Muscle of arm (tissue), 12 donors: ENCODE data around the gene NTNG1. TPM values are rescaled to one million over a fixed set of nuclear protein-coding genes. Genes with fewer than 3 reads are reported as not detected.

Experiments used
- DNase-seq: peaks from one replicate; pipeline ENCODE4 v3.0.0-alpha.2; 2013
- polyA plus RNA-seq, 12 donors: library from polyadenylated mRNA; unstranded; fragments of 120-200 nt; gene quantifications; one replicate each; pipeline ENCODE4 v1.2.1, GENCODE V29; 2013; ENCODE audit not compliant: insufficient read length in 12 of 12

Gene NTNG1
- polyA plus RNA-seq, 12 donors, result 8.5 to 29.7 (median 14.4) TPM; not detected in 1

GRCh38 chr1:107262467-107263286, 121.8 kb downstream of the NTNG1 start:
- DNase-seq, result no peak

- no peak for DNase-seq
These were observed 122.6 kb downstream of the NTNG1 start for GRCh38 chr1:107263291-107263915.

- no peak for DNase-seq
These were observed 123.2 kb downstream of the NTNG1 start for GRCh38 chr1:107264007-107264406.

- no peak for DNase-seq
These were observed 123.7 kb downstream of the NTNG1 start for GRCh38 chr1:107264561-107264960.

GRCh38 chr1:107267489-107267888, 126.7 kb downstream of the NTNG1 start:
- DNase-seq, result no peak

GRCh38 chr1:107272321-107272720, 131.5 kb downstream of the NTNG1 start:
- DNase-seq, result no peak

- DNase-seq, result no peak
These were observed 132.7 kb downstream of the NTNG1 start for GRCh38 chr1:107273515-107273914.

GRCh38 chr1:107274227-107274626, 133.4 kb downstream of the NTNG1 start:
- DNase-seq, result no peak

GRCh38 chr1:107276247-107276646, 135.4 kb downstream of the NTNG1 start:
- DNase-seq, result no peak

- DNase-seq, result peak; percentile 20
These were observed 136.2 kb downstream of the NTNG1 start for GRCh38 chr1:107277022-107277421.

GRCh38 chr1:107286125-107286524, 145.3 kb downstream of the NTNG1 start:
- no peak for DNase-seq

- no peak for DNase-seq
These were observed 151.1 kb downstream of the NTNG1 start for GRCh38 chr1:107291987-107292386.

GRCh38 chr1:107293901-107294613, 153.2 kb downstream of the NTNG1 start:
- DNase-seq, result no peak

- DNase-seq, result peak; percentile 8
These were observed 153.8 kb downstream of the NTNG1 start for GRCh38 chr1:107294686-107295085.

GRCh38 chr1:107297681-107298080, 156.8 kb downstream of the NTNG1 start:
- no peak for DNase-seq

- no peak for DNase-seq
These were observed 157.7 kb downstream of the NTNG1 start for GRCh38 chr1:107298526-107298925.

GRCh38 chr1:107299521-107299920, 158.7 kb downstream of the NTNG1 start:
- DNase-seq, result no peak

- no peak for DNase-seq
These were observed 169.1 kb downstream of the NTNG1 start for GRCh38 chr1:107309962-107310361.

- no peak for DNase-seq
These were observed 174.8 kb downstream of the NTNG1 start for GRCh38 chr1:107315652-107316051.

- no peak for DNase-seq
These were observed 178.1 kb downstream of the NTNG1 start for GRCh38 chr1:107318932-107319331.

- no peak for DNase-seq
These were observed 182.9 kb downstream of the NTNG1 start for GRCh38 chr1:107323784-107324183.

- no peak for DNase-seq
These were observed 186.1 kb downstream of the NTNG1 start for GRCh38 chr1:107326824-107327445.
